Measurements from ENCODE around the gene OR13G1.
A peak's percentile ranks its signal among the peaks of the same experiment; 100 is the strongest.
"Not testable (repeated sequence)": the region's sequence is repeated elsewhere in the genome, so short reads cannot be mapped to it uniquely, and the experiment has no call there.

OR13G1 gene, protein sequence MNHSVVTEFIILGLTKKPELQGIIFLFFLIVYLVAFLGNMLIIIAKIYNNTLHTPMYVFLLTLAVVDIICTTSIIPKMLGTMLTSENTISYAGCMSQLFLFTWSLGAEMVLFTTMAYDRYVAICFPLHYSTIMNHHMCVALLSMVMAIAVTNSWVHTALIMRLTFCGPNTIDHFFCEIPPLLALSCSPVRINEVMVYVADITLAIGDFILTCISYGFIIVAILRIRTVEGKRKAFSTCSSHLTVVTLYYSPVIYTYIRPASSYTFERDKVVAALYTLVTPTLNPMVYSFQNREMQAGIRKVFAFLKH

GRCh38 chr1:247679639-247680038, at the start of gene OR13G1:
Gene OR13G1, minus strand, starts transcription at chr1:247679739. Its CDS starts 6,698 bp downstream, at chr1:247673041.
- no peak for DNase-seq

DNA sequence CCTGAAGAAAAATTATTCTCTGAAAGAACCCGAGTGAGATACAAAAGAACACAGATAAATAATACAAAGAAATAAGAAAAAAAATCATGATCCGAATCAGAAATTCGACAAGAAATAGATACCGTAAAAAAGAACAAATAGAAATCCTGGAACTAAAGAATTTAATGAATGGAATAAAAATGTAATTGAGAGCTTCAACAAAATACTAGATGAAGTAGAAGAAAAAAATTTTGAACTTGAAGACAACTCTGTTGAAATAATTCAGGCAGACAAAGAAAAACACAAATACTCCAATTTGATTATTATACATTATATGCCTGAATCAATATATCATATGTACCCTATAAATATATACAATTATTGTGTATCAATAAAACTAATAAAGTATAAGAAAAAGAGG, 41.7 kb upstream of the OR13G1 start:
- no peak for DNase-seq

DNA sequence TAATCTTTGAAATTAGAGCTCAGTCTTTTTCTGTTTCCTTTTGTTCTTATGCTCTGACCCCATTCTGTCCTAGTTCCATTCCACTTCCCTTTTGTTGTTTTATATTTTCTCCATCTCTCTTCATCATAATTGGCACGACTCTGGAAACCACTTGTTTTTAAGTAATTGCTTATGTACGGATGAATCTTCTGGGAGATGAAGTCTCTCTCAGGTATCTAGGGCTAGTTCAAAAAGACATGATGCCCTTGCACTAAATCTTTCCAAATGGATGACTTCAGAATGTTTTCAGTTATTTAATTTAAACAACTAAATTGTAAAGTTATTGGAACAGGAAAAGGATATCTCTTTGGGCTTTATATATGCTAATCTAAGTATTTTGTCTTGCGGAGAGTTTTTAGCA, 37.0 kb upstream of the OR13G1 start, which contains the start of gene OR6F1:
TSS of gene OR6F1 (minus strand) at position 101 of the 400 bp plus-strand sequence. CDS start 3,891 bp downstream, outside the sequence.
- DNase-seq = no peak

DNA sequence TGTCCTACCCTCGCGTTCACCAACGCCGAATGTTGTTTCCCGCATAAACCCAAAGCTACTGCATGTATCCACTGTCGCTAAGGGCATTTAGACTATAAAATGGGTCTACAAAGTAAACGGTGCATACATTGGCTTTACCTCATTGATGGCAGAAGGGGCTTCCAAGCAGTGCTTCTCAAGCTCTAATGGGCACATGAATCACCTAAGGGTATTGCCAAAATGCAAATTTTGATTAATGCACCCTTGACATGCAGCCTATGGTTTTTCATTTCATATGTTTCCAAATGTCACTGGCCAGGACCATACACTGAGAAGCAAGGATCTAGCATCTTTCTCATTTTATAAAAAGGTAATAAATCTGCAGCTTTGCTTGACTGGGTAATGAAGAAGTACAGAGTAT, 34.2 kb upstream of the OR13G1 start:
- DNase-seq = no peak

DNA sequence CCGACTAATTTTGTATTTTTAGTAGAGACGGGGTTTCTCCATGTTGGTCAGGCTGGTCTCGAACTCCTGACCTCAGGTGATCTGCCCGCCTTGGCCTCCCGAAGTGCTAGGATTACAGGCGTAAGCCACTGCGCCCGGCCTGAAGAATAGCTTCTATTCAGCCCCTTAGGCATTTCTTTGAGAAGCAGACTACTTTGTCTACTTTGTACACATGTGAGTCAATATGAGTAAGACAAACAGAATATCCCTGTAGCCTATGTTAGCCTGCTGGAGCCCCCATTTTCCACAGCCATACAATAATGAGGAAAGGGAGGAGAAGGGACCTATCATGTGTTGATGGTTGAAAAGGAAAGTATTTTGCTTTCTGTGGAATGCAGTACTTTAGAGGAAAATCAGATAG, 31.1 kb upstream of the OR13G1 start:
- DNase-seq = not testable (repeated sequence)

DNA sequence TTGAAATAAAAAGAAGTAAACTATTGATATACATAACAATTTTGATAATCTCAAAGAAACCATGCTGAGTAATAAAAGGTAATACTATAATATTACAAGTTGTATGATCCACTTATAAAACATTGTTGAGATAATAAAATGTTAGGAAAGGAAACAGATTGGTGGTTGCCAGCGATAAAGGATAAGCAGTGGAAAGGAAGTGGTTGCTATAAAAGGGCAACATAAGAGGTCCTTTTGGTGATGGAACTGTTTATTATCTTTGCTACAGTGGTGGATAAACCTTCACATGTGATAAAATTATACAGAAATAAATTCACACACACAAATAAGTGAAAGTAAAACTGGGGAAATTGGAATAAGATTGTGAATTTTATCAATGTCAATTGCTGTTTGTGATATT, 21.8 kb upstream of the OR13G1 start:
- DNase-seq = peak; percentile 50

DNA sequence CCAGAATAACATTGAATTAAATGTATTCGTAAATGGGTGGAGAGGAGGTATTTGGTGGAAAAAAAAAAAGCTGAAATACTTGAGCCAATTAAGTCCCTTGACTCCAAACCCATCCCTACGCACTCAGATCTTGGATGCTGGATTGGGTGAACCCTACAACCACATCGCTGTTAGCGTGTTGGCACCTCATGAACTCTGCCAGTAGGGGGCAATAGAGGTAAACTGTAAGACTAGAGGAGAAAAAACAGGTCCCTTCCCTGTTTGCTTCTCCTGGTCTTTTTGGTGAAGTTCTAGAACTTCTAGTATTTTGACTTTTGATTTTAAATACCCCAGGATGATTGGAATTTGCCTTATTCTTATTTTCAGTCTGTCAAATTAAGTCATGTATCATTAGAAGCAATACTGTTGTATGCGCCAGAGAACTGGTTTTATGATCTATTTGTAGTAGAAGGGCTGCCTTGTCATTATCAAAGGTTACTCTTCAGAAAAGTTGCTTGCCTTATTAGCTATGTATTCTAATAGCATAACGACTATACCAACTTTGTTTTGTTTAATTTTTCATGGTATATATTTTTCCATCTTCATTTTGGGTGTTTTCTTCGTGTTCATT, 1.9 kb upstream of the OR13G1 start:
- peak; percentile 94 for DNase-seq

GRCh38 chr1:247680171-247680570, 632 bp upstream of the OR13G1 start:
- no peak for DNase-seq

GRCh38 chr1:247669225-247669624, 10.3 kb downstream of the OR13G1 start:
- DNase-seq = no peak

- peak; percentile 61 for DNase-seq
These were observed 23.2 kb downstream of the OR13G1 start for GRCh38 chr1:247656221-247656875.

DNA sequence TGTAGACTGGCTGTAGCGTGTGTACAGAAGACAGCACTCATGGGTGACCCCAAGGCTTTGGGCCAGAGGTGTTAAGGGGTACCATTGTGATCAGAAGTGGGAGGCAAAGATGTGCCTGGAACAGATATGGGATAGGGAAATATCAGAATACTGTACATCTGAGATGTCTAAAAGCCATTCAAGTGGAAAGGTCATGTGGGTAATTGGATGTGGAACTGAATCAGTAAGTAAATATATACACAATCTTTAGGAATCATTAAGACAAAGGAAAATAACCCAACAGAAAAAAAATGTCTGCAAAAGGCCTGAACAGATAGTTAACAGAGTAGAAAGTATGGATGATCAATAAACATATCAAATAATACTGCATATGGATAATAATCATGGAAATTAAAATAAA, 26.5 kb downstream of the OR13G1 start:
- DNase-seq = no peak

DNA sequence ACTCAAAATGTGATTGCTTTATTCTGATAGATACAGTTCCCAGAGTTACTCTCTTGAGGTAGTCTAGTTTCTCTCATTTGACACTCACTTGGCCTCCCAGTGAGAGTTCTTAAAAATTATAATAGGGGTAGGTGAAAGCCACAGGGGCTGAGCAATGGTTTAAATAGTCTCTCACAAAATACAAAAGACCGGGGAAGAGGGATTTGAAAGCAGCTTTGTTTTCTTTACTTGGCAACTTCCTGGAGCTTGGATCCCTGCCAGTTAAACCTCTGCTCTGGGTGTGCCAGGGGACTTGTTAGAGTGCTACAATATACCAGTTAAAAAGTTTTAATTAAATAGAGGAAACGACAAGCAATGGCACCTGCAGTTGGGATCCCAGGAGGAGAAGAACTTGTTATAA, 31.7 kb downstream of the OR13G1 start:
- DNase-seq = peak; percentile 48

DNA sequence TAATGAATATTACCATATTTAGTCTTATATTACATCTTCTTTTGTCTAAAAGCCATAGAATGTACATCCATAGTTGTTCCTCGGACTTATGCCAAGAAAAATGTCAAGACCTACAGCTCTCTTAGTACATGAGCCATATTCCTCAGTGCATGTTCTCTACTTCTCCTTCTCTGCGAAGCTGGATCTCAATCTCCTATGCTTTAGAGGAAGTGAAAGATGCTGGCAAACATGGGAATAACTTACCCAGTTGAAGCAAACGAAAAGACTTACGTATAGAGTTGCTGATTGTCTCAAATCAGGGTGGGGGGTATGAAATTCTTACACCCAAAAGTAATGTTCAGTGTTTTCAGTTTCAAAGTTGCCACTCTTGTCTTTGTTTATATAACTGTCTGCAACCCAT, 32.7 kb downstream of the OR13G1 start:
- peak; percentile 34 for DNase-seq

DNA sequence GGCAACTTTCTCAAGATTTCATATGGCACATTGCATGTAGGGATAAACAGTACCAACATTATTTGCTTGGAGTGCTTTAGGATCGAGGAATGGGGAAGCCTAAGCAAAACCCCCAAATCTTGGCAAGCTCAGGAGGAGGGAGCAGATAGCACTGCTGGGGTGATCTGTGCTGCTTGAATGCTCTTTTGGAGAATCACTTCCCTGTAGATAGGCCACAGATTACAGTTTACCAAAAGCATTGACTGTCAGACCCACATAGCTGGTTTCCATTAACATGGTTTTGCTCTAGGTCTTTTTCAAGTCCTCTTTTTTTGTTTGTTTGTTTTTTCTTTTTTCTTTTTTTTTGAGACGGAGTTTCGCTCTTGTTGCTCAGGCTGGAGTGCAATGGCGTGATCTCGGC, 36.8 kb downstream of the OR13G1 start:
- no peak for DNase-seq

GRCh38 chr1:247639381-247639981, 40.1 kb downstream of the OR13G1 start:
- DNase-seq = peak; percentile 93

- no peak for DNase-seq
These were observed 40.8 kb downstream of the OR13G1 start for GRCh38 chr1:247638781-247639180.

DNA sequence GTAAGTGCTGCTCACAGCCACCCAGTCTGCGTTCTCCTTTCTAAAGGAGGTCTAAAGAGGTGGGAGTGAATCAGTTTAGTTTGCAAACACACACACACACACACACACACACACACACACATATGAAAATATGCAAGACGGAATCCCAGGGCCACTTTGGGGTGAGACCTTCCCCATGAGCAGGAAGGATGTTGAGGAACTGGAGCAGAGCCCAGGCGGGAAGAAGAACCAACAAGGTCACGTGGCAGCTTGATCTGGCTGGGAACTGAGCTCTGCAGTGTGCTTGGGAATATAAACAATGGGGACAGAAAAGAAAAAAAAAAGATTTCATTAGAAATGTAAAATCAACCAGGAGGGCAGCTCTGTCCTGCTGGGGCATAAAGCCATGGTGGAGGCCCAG, 41.5 kb downstream of the OR13G1 start:
- DNase-seq = no peak

GRCh38 chr1:247627951-247628350, 51.6 kb downstream of the OR13G1 start:
- DNase-seq = no peak

All from hematopoietic multipotent progenitor cell treated with erythropoietin and hydrocortisone succinate and interleukin-3 and kit ligand, for 4 days (in vitro differentiated cells).